GM18498 (cell line): Measurements from ENCODE around the gene SNTN.
"Not testable (repeated sequence)": the region's sequence is repeated elsewhere in the genome, so short reads cannot be mapped to it uniquely, and the experiment has no call there.

ENCODE experiments used
- ATAC-seq: cut with Tn5 transposase; IDR thresholded peaks from one replicate; pipeline ENCODE4 v1.9.1; 2021; ENCODE audit warnings: mild to moderate bottlenecking, moderate library complexity; ENCODE audit not compliant: unreplicated experiment

The SNTN gene

GRCh38 chr3:63652066-63652725 lies at the start of gene SNTN:
SNTN (plus strand) TSS chr3:63652675; CDS start chr3:63652688, 13 bp downstream.
- ATAC-seq: no peak

GRCh38 chr3:63607716-63608115 lies 44.8 kb upstream of the SNTN start:
- no peak for ATAC-seq

GRCh38 chr3:63609408-63609807 lies 43.1 kb upstream of the SNTN start:
- ATAC-seq: no peak

GRCh38 chr3:63609834-63610233 lies 42.6 kb upstream of the SNTN start:
- ATAC-seq: no peak

- ATAC-seq: no peak
These were observed 41.1 kb upstream of the SNTN start for GRCh38 chr3:63611382-63611781.

GRCh38 chr3:63613561-63613960 lies 38.9 kb upstream of the SNTN start:
- no peak for ATAC-seq

GRCh38 chr3:63617391-63617790 lies 35.1 kb upstream of the SNTN start:
- ATAC-seq: no peak

GRCh38 chr3:63624941-63625560 lies 27.4 kb upstream of the SNTN start:
- no peak for ATAC-seq

GRCh38 chr3:63631670-63632069 lies 20.8 kb upstream of the SNTN start:
- no peak for ATAC-seq

- ATAC-seq: no peak
These were observed 17.3 kb upstream of the SNTN start for GRCh38 chr3:63635186-63635585.

GRCh38 chr3:63639806-63640205 lies 12.7 kb upstream of the SNTN start:
- no peak for ATAC-seq

GRCh38 chr3:63642488-63642887 lies 10.0 kb upstream of the SNTN start:
- ATAC-seq: no peak

- ATAC-seq: no peak
These were observed 8.2 kb upstream of the SNTN start for GRCh38 chr3:63644212-63644797.

- not testable (repeated sequence) for ATAC-seq
These were observed 7.3 kb upstream of the SNTN start for GRCh38 chr3:63644928-63645781.

GRCh38 chr3:63654211-63654610 lies 1.7 kb downstream of the SNTN start:
- no peak for ATAC-seq

GRCh38 chr3:63654931-63655330 lies 2.5 kb downstream of the SNTN start:
- no peak for ATAC-seq

GRCh38 chr3:63655519-63655918 lies 3.0 kb downstream of the SNTN start:
- no peak for ATAC-seq

GRCh38 chr3:63656786-63657185 lies 4.3 kb downstream of the SNTN start:
- ATAC-seq: no peak

GRCh38 chr3:63661242-63661641 lies 8.8 kb downstream of the SNTN start:
- no peak for ATAC-seq

GRCh38 chr3:63662011-63662410 lies 9.5 kb downstream of the SNTN start:
- no peak for ATAC-seq

- ATAC-seq: no peak
These were observed 10.0 kb downstream of the SNTN start for GRCh38 chr3:63662500-63662899.
